HG03520 (cell line): ENCODE measurements around the gene DOCK4.
"Not testable (repeated sequence)": the region's sequence is repeated elsewhere in the genome, so short reads cannot be mapped to it uniquely, and the experiment has no call there.

ENCODE experiments used
- ATAC-seq: cut with Tn5 transposase; IDR thresholded peaks from one replicate; pipeline ENCODE4 v1.9.1; 2021; ENCODE audit warnings: mild to moderate bottlenecking, moderate library complexity; ENCODE audit not compliant: unreplicated experiment

Gene DOCK4

GRCh38 chr7:112135815-112136214, 70.4 kb downstream of the DOCK4 start:
- no peak for ATAC-seq

GRCh38 chr7:112134039-112134438, 72.2 kb downstream of the DOCK4 start:
- ATAC-seq, result no peak

GRCh38 chr7:112133328-112133727, 72.9 kb downstream of the DOCK4 start:
- no peak for ATAC-seq

- ATAC-seq, result no peak
These were observed 74.0 kb downstream of the DOCK4 start for GRCh38 chr7:112132051-112132694.

GRCh38 chr7:112130729-112131410, 75.3 kb downstream of the DOCK4 start:
- no peak for ATAC-seq

GRCh38 chr7:112129655-112130323, 76.4 kb downstream of the DOCK4 start:
- no peak for ATAC-seq

- not testable (repeated sequence) for ATAC-seq
These were observed 77.5 kb downstream of the DOCK4 start for GRCh38 chr7:112128461-112129425.

GRCh38 chr7:112128041-112128440, 78.2 kb downstream of the DOCK4 start:
- not testable (repeated sequence) for ATAC-seq

GRCh38 chr7:112125250-112125649, 80.9 kb downstream of the DOCK4 start:
- no peak for ATAC-seq

GRCh38 chr7:112124061-112124766, 82.0 kb downstream of the DOCK4 start:
- no peak for ATAC-seq

- no peak for ATAC-seq
These were observed 83.4 kb downstream of the DOCK4 start for GRCh38 chr7:112122798-112123197.

GRCh38 chr7:112122144-112122543, 84.1 kb downstream of the DOCK4 start:
- no peak for ATAC-seq

GRCh38 chr7:112121318-112121717, 84.9 kb downstream of the DOCK4 start:
- no peak for ATAC-seq

GRCh38 chr7:112120696-112121217, 85.4 kb downstream of the DOCK4 start:
- ATAC-seq, result no peak

- no peak for ATAC-seq
These were observed 87.3 kb downstream of the DOCK4 start for GRCh38 chr7:112118581-112119566.

- ATAC-seq, result no peak
These were observed 89.3 kb downstream of the DOCK4 start for GRCh38 chr7:112116894-112117293.

GRCh38 chr7:112116358-112116757, 89.8 kb downstream of the DOCK4 start:
- ATAC-seq, result no peak

GRCh38 chr7:112115880-112116279, 90.3 kb downstream of the DOCK4 start:
- no peak for ATAC-seq
